HCEC 1CT (cell line): ENCODE measurements around the gene CORO7.
"Not testable (repeated sequence)": the region's sequence is repeated elsewhere in the genome, so short reads cannot be mapped to it uniquely, and the experiment has no call there.

Source experiments
- DNase-seq: peaks from one replicate; pipeline ENCODE4 v3.0.0-alpha.2; 2017

Gene CORO7

DNA sequence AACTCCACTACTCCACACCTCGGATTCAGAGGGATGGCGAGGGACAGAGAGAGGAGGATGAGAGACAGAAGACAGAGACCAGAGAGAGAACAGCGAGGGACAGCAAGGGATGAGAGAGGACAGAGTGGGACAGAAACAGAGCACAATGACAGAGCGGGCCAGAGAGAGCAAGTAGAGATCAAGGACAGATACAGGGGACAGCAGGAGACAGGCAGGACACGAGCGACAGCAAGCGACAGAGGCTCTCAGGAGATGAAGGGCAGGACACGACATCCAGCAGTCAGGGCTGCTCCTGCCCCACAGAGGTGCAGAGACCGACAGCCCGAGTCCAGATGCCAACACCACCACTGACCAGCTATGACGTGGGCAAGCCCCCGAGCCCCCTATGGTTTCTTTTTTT, 14.9 kb downstream of the CORO7 start:
- DNase-seq, result no peak

DNA sequence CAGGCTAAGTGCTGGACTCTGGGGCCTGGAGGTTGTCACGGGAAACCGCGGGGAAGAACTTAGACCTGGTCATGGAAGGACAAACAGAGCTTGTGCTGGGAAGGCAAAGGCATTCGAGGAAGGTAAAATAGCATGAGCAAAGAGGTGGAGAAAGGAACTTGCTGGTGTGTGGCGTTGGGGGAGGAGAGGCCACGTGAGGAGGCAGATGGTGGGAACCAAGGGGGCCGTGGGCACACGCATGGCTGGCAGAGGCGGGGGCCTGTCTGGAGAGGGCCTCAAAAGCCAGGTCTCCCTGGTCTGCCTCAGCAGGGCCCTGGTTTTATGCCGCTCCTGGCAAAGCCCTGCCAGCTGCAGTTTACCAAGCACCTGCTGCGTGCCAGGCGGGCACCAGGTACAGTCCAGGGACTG, 15.3 kb downstream of the CORO7 start:
- no peak for DNase-seq

DNA sequence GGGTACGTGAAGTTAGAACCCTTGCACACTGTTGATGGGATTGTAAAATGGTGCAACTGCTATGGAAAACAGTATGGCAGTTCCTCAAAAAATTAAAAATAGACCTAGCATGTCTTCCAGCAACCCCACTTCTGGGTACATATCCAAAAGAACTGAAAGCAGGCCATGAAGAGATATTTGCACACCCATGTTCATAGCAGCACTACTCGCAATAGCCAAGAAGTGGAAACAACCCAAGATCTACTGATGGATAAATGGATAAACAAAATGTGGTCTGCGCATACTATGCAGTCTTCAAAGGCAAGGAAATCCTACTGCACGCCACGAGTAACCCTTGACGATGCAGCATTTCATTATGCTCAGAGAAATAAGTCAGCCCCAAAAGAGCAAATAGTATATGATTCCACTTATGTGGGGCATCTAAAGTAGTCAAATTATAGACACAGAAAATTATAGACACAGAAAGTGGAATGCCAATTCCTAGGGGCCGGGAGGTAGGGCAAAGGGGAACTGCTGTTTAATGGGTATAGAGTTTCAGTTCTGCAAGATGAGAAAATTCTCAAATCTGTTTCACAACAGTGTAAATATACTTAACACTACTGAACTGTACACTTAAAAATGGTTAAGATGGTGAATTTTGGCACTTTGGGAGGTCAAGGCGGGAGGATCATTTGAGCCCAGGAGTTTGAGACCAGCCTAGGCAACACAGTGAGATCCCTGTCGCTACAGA, 17.2 kb downstream of the CORO7 start:
- no peak for DNase-seq

DNA sequence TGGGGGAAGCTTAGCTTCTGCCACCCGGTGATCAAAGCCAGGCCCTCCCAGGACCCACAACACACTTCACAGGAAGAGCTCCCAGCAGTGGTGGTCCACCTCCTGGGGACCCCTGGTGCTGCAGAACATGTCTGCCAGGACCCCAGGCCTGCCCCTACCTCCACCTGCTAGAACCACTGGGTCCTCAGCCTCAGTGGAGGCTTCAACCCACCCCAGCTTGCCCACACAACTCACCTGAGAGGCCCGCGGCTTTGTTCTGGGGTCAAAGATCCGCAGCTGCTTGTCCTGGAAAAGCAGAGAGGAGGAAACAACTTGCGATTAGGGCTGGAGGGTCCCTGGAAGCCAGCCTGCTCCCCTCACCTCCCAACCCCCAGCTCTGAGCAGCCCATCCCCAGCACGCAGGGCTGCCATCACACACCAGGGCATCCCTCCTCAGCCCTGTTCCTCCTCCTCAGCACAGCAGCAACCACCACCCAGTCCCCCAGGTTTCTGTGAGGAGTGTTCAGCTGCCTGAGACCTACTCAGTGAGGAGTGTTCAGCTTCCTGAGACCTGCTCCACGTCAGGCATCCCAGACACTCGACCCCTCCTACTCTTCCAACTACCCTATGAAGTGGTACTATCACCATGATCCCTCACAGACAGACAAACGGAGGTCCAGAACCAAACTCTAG, 21.2 kb downstream of the CORO7 start:
- DNase-seq, result no peak

DNA sequence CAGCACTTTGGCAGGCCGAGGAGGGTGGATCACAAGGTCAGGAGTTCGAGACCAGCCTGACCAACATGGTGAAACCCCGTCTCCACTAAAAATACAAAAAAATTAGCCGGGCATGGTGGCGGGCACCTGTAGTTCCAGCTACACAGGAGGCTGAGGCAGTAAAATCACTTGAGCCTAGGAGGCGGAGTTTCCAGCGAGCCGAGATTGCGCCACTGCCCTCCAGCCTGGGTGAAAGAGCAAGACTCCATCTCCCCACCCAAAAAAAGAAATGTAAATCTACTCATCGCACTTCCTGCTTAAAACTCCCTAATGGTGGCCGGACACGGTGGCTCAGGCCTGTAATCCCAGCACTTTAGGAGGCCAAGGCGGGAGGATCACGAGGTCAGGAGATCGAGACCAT, 22.5 kb downstream of the CORO7 start:
- not testable (repeated sequence) for DNase-seq

DNA sequence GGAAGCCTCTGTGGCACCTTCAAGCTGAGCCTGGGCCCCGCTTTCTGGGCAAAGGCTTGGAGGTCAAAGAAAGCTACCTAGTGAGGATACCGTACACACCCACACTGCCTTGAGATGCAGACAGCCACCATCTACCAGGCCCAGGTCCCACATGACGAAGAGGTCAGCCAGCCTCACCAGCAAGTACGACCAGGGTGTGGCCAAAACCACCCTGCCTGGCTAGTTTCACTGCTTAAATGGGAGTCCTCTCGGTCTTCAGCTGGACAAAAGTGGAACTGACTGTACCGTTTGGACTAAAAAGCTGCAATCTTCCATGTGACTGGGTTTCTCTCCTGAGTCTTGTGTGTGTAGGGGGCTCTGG, 23.2 kb downstream of the CORO7 start:
- no peak for DNase-seq

DNA sequence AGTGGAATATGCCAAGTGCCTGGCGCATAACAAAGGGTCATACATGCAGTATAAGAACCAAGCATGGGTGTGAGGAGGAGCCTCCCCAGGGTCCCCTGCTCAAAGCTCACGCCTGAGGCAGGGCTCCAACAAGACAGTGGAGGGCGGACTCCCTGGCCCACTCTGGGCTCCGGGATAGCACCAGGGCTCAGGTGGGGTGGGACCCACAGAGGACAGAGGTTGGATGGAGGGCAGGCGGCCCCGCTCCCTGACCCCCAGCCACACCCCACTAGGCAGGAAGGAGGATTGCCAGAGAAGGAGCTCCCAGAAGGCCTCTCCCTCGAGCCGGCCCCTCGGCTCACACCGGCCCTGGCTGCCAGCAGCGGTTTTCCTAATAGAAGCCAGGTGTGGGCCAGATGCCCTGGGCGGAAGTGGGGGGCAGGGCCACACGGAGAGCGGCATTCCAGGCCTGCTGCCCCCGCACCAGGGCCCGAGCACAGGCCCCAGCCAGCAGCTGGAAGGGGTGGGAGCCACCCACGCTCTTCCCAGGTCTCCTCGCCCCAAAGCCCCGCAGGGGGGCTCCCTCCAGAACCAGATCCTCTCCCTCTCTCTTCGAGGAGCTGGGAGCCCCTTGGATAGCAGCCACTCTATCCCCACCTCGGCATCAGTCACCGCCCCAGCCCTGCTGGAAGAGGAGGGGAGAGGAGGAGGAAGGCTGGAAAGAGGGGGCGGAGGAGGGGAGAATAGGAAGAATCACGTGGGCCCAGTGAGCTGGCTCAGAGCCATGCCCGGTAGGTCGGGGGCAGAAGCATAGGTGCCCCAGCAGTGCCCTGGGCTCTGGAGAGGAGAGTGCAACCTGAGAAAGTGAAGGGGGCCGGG, 23.8 kb downstream of the CORO7 start:
- DNase-seq, result peak; percentile 61

DNA sequence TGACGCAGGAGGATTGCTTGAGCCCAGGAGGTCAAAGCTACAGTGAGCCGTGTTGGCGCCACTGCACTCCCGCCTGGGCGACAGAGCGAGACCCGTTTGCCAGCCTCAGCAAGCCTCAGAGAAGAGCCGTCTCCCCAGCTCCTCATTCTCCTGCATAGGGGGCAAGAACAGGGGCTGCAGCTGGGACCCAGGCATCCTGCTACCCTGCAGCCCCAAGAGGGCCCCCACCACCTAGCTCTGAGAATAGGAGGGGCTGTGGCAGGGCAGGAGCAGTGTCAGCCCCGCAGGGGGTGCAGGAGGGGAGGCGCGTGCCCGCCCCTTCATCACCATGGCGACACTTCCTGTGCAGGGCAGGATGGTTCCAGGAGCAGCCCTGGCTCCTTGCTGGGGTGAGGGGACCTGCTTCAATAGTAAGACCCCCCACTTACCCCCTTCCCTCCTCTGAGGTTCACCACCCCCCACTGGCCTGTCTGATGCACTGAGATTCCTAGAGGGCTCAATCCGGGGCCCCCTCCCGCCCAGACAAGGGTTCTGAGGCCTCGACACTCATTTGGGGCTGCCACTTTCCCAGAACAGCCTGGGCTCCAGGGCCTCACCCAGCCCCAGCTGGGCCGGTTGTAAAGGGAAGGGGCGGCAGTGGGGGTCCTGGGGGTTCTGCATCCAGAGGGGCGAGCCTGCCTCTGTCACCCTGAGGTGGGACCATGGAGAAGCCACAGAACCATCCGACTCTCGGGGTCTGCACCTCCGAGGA, 24.6 kb downstream of the CORO7 start:
- DNase-seq, result no peak

DNA sequence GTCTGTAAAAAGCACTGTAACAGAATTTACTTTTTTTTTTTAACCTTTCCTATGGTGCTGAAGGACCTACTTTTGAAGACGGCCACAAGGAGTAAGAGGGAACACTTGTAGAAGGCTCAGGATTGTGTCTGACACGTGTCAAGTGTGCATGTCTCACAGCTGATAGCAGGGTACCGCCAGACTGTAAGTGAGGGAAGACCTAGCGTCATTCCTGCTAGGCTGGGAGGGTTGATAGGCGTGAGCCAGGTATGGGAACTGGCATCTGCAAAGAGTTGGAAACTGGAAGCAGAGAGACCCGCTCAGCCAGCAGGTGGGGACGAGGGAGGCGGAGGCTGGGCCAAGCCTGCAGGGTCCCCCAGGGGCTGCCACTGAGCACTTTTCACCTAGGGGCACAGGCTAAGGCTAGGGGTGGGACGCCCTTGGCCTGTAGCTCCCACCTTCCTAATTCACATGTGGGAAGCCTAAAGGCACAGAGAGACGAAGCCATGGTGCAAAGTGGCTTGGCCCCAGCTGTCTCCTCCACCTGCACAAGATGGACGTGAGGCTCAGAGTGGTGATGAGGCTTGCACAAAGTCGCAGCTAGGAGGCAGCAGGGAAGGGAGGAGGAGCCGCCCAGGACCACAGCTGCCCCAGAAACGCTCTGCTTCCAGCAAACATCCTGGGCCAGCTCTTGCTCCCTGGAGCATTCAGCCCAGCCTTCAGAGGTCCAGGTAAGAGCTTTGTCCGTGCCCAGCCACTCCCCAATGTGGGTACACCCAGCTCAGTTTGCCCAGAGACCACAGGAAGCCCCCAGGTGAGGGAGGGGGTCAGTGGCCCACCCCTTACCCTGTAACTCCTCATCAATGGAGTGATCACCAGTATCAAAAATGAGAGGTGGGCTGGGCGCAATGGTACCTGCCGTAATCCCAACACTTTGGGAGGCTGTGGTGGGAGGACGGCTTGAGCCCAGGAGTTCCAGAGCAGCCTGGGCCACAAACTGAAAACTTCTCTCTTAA, 25.8 kb downstream of the CORO7 start:
- DNase-seq, result no peak

DNA sequence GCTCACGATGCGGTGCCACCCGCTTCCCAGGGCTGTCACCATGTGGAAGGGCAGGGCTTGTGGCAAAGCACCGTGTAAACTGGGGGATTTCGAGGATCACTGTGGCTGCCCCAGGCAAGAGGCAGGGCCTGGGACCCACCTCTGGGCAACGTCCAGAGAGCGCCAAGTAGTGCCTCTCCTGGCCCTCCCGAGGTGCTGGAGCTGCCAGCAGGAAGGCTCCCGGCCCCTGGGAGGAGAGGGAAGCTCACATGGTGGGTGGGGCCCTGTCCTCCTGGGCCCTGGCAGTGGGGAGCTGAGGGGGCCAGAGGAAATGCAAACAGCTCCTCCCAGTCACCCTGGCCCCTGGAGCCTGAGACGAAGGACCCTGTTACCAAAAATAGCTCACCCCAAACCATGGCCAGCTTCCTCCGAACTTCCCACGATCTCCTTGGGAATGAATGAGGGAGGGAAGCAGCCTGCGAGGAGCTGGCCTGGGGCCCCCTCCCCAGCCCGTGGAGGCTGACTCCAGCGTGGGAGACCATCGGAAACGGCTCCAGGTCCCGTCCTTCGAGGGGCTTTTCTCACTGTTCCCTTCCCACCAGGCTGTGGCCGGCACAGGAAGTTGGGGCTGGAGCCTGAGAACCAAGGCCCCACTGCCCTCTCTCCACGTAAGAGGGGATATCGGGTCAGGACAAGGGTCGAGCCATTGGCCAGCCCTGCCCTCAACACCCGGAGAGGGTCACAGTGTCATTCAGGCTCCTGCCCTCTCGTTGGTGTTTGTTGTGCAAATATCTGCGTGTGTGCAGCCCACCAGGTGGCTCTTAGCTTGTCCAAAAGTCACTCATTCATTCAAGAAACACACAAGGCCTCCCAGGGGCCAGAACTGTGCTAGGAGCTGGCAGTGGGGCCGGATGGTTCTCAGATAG, 27.1 kb downstream of the CORO7 start:
- DNase-seq, result no peak

DNA sequence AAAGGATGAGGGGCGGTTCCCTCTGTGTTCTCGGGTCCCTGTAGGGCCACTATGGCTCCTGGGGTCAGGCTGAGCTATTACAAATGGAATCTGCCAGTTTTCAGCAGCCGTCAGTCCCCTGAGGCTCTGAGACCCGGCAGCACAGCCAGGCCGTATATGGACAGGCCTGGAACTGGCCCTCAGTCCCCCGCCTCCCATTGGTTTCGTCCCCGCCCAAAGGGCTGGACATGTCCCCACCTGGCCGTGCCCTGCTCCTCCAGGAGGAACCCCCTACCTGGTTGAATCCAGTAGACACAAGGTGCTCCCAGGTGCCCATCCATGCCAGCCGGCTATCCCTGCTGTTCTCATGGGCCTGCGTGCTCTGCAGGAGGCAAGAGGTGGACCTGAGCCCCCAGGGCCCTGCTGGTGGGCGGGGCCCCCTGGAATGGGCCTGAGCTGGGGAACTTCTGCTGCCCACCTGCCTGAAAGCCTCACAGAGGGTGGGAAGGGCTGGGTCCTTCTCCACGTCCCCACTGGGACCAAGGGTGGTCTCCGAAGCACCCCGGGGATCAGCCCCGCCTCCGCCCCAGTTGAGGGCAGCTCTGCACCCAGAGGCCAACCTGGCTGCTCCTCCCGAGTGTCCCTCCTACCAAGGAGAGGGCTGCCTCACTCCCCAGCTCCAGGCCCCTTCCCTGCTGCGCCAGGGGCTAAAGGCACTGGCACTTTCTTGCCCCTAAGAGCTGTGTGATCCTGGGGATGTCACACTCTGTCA, 27.9 kb downstream of the CORO7 start:
- no peak for DNase-seq

DNA sequence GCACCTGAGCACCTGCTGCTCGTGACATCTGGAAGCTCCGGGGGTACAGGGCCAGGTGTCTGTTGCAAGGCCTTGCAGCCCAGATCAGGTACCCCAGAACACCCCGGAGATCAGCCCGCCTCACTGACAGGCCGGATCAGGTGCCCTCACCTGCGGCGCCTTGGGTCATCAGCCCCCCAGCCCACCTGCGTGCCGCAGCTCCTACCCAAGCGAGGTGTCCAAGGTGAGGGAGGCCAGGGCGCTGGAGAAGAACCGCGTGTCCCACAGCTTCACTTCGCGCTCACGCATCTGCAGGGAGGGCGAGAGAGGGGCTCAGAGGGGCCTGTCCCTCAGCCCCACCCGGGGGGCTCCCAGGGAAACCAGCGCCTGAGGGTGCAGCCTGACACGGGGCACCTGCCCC, 28.6 kb downstream of the CORO7 start:
- DNase-seq, result no peak

DNA sequence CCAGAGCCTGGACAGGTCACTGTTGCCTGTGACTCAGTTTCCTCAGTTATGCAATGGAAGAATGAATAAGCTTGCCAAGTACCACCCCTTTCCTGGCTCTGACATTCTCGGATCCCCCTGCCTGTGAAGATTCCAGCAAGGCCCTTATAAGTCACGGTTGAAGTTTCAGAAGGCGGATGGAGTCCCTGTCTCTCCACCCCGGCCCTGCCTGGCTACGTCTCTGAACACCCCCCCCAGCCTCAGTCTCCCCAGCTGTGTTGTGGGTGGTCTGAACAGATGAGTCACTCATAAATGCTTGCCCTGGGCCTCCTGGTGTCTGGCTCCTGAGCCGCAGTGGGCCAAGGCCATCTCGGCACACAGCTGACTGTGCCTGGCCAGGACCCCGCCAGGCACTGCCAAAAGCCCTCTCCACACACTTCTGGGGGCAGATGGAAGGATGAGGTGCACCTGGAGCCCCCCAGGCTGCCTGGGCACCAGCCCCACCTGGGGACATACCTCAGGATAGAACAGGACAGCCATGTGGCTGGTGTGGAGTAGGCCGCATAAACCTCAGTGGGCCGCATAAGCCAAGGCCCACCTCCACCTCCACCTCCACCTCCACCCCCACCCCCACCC, 29.3 kb downstream of the CORO7 start:
- DNase-seq, result no peak

DNA sequence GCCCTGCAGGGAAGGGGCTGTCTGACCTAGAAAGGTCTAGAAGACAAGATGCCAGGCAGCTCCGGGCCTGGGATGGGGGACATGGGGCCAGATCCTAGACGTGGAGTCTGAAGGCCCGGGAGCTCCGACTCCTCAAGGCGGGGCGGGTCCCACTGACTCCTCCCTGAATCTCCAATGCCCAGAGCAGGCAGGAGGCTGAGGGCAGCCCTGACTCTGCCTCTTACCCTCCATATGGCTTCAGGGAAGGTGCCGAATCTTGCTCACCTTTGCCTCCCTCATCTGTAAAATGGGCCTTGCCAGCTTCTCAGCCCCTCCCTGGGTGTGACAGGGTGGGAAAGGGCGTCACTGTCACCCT, 30.0 kb downstream of the CORO7 start:
- DNase-seq, result no peak

DNA sequence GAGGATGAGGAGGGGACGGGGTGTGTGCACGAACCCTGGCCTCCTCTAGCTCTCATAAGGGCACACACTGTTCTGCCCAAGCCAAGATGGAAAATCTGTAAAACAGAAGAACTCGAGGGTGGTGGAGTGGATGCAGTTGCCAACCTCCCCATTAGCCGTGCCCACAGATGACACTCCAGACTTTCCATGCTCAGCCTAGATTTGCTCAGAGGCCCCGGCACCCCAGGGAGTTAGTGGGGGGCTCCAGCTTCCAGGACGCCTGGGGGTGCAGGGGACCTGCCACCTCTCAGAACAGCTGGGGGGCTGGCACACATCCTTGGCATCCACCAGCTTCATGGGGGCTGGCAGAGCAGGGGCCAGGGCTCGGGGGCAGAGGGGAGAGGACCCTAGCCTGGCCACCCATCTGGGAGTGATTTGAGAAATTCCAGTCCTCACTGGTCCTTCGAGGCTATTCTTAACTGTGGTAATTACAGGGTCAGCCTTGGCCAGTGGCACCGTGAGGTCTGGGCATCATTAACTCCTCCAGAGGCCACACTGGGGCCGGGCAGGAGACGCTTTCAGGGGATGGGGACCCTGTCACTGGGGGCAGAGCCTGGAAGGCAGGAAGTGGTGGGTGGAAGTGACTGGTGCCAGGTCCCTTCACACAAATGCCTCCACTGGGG, 30.5 kb downstream of the CORO7 start:
- no peak for DNase-seq

DNA sequence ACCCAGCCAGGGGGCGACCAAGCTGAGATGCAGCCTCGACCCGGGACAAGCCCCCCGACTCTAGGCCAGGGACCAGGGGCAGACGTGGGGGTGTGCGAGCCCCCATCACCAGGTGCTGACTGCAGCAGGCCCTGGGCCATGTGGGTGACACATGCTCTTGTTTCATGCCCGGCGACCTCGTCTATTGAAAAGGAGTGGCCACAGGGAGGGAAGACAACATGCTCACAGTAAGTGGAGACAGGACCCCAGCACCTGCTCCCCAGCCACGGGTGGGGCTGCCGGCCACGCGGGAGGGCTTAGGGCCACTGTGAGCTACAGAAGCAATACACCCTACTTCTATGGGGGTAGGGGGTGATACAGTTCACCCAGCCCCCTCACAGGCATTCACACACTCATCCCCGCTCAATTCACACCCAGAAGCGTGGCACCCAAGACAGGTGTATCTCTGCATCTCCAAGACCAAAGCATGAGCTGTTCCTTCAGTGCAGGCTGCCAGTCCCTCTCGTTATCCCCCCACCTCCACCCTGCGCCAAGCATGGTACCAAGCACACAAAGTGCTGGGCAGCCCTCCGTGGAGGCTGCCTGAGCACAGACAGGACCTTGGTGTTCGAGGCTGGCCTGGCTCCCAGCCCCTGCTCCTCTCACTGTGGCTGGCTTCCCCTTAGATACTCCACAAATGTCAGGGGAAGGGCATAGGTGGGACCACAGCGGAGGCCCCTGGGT, 31.2 kb downstream of the CORO7 start:
- DNase-seq, result no peak

DNA sequence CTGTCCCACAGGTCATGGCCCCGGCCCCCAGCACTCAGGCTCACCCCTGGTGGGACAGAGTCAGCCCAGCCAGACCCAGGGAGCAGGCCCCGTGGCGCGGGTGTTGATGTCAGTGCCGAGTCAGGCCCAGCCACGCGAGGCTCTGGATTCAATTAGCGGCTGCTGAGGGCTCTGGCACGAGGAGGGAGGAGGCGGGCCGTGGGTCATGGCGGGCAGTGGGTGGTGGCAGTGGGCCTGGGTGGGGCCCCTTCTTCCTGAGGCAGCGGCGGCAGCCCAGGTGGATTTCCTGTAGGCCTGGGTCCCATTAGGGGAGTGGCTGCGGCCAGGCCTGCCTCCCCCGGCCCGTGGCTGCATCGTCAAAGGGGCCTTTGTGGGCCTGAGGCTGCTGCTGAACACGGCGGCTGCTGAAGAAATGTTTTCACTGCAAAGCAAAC, 31.9 kb downstream of the CORO7 start:
- DNase-seq, result no peak
